ENCODE measurements around the gene CRAT.
A peak's percentile ranks its signal among the peaks of the same experiment; 100 is the strongest.

DNA sequence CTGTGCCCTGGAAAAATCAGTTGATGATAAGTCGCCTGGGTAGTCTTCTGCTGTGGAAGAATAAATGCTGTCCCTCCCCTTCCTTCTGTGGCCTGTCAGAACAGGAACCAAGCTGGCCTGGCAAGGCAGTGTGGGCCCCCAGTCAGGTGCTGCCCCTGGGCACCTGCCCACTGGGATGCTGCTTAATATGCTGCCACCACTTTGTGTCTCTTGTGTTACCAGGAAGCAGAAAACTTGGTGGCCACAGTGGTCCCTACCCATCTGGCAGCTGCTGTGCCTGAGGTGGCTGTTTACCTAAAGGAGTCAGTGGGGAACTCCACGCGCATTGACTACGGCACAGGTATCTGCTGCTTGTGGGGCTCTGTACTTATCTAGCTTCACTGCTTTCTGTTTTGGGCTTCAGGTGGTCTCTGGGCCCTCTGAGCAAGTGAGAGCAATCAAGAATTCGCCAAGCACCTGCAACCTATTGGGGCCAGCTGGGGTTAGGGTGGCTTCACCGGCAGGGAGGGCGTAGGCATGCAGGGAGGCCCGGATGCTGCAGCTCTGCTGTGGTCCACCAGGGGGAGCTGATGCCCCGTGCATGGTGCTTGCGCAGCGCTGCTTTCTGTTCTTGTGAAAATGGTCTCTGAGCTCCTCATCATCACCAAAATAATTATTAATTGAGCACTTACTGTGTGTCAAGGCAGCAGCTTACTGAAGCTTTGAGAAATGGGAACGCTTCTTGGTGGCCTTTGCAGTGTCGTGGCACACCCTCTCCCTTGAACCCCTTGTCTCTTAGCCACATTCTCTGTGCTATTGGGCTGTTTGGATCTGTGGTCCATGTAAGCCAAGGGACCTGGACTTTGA is 20.9 kb upstream of the CRAT start:
- TF ChIP-seq POLR2A (IDR thresholded peaks at IDR 0.05; ENCODE audit: low read depth, low read length) (0 out of 2 replicates have a peak, but pooled peaks have one; percentile 38), MAZ (IDR thresholded peaks at IDR 0.05; ENCODE audit: borderline replicate concordance, low read depth, low read length) (peak; percentile 37; the same call in 1 of the 2 replicates), BHLHE40 (IDR thresholded peaks at IDR 0.05; ENCODE audit: low read depth, low read length) (no peak), RCOR1 (IDR thresholded peaks at IDR 0.05; ENCODE audit: insufficient replicate concordance, low read length) (no peak), CHD1 (IDR thresholded peaks at IDR 0.05; ENCODE audit: low read depth, low read length) (no peak), MAFK (IDR thresholded peaks at IDR 0.05; ENCODE audit: low read depth, low read length) (no peak), RFX5 (IDR thresholded peaks at IDR 0.05; ENCODE audit: low read depth, low read length) (no peak)
- TF ChIP-seq, protein P1, sequence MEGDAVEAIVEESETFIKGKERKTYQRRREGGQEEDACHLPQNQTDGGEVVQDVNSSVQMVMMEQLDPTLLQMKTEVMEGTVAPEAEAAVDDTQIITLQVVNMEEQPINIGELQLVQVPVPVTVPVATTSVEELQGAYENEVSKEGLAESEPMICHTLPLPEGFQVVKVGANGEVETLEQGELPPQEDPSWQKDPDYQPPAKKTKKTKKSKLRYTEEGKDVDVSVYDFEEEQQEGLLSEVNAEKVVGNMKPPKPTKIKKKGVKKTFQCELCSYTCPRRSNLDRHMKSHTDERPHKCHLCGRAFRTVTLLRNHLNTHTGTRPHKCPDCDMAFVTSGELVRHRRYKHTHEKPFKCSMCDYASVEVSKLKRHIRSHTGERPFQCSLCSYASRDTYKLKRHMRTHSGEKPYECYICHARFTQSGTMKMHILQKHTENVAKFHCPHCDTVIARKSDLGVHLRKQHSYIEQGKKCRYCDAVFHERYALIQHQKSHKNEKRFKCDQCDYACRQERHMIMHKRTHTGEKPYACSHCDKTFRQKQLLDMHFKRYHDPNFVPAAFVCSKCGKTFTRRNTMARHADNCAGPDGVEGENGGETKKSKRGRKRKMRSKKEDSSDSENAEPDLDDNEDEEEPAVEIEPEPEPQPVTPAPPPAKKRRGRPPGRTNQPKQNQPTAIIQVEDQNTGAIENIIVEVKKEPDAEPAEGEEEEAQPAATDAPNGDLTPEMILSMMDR (conservative IDR thresholded peaks at IDR 0.05; ENCODE audit: low read depth, low read length): peak; percentile 98
- TF ChIP-seq, protein P2, sequence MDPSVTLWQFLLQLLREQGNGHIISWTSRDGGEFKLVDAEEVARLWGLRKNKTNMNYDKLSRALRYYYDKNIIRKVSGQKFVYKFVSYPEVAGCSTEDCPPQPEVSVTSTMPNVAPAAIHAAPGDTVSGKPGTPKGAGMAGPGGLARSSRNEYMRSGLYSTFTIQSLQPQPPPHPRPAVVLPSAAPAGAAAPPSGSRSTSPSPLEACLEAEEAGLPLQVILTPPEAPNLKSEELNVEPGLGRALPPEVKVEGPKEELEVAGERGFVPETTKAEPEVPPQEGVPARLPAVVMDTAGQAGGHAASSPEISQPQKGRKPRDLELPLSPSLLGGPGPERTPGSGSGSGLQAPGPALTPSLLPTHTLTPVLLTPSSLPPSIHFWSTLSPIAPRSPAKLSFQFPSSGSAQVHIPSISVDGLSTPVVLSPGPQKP (IDR thresholded peaks at IDR 0.05; ENCODE audit: borderline replicate concordance, low read depth, low read length): no peak
- TF ChIP-seq, protein P3, sequence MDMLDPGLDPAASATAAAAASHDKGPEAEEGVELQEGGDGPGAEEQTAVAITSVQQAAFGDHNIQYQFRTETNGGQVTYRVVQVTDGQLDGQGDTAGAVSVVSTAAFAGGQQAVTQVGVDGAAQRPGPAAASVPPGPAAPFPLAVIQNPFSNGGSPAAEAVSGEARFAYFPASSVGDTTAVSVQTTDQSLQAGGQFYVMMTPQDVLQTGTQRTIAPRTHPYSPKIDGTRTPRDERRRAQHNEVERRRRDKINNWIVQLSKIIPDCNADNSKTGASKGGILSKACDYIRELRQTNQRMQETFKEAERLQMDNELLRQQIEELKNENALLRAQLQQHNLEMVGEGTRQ (IDR thresholded peaks at IDR 0.05; ENCODE audit: low read depth, low read length): no peak

All from IMR-90 (cell line).